Brain microvascular endothelial cell (primary cell): ENCODE measurements around the gene ZFP64.

Experiments used
- DNase-seq: peaks from one replicate; pipeline ENCODE4 v3.0.0-alpha.2; 2020
- H3K27ac ChIP-seq: fragments of 250-450 bp; sonication (Bioruptor Pico); 2 replicates; pipeline ENCODE4 v1.5.1; 2020; ENCODE audit warnings: mild to moderate bottlenecking, moderate library complexity
- H3K27me3 ChIP-seq: fragments of 250-450 bp; sonication (Bioruptor Pico); replicated peaks from 2 replicates; pipeline ENCODE4 v1.5.1; 2020; ENCODE audit warnings: mild to moderate bottlenecking
- H3K36me3 ChIP-seq: fragments of 250-450 bp; sonication (Bioruptor Pico); replicated peaks from 2 replicates; pipeline ENCODE4 v1.5.1; 2020; ENCODE audit warnings: mild to moderate bottlenecking
- H3K4me3 ChIP-seq: 2 replicates; pipeline ENCODE4 v1.5.1; 2011; ENCODE audit warnings: low read depth, mild to moderate bottlenecking, control low read depth, low read length, moderate library complexity
- in situ Hi-C: cut with HindIII; loops from 2 replicates; pipeline ENCODE4 v1.10.0; 2017; ENCODE audit warnings: low sequenced_read_pairs, low pct_ligation_motif_present
- TF ChIP-seq, protein P1 (sequence below): IDR thresholded peaks from 2 replicates; pipeline ENCODE4 v1.5.1; 2011; ENCODE audit warnings: low read depth, mild to moderate bottlenecking, moderate library complexity, low read length, control low read depth, inconsistent platforms; ENCODE audit errors: missing control alignments

ZFP64 gene

DNA sequence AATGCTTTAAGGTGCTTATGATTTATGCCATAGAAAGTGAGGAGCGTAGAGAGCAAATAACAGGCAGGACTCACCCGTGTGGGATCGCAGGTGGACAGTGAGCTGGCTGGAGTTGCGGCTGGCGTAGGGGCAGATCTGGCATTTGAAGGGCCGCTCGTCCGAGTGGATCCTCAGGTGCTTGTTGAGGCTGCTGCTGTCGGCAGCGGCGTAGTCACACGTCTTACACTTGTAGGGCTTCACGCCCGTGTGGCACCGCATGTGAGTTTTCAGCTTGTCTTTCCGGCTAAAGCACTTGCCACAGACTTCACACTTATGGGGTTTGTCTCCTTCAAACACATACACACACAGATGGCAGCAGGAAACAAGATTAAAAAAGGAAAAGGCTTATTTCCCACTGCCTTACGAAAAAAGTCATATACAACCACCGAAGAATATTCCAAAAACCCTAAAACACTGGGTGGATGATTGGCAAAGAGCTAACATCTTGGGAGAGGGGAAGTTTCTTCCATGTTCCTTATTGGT is 31.5 kb downstream of the ZFP64 start:
- peaks cover 26% of the 10 kb centered on the region for H3K36me3 ChIP-seq
- H3K27ac ChIP-seq = no peak overlapping the region
- DNase-seq = no peak
- no peak overlapping the region for H3K4me3 ChIP-seq
- H3K27me3 ChIP-seq = no peaks in the 10 kb centered on the region
- in situ Hi-C loops = no loop called here
- TF ChIP-seq, protein P1, sequence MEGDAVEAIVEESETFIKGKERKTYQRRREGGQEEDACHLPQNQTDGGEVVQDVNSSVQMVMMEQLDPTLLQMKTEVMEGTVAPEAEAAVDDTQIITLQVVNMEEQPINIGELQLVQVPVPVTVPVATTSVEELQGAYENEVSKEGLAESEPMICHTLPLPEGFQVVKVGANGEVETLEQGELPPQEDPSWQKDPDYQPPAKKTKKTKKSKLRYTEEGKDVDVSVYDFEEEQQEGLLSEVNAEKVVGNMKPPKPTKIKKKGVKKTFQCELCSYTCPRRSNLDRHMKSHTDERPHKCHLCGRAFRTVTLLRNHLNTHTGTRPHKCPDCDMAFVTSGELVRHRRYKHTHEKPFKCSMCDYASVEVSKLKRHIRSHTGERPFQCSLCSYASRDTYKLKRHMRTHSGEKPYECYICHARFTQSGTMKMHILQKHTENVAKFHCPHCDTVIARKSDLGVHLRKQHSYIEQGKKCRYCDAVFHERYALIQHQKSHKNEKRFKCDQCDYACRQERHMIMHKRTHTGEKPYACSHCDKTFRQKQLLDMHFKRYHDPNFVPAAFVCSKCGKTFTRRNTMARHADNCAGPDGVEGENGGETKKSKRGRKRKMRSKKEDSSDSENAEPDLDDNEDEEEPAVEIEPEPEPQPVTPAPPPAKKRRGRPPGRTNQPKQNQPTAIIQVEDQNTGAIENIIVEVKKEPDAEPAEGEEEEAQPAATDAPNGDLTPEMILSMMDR = no peak

DNA sequence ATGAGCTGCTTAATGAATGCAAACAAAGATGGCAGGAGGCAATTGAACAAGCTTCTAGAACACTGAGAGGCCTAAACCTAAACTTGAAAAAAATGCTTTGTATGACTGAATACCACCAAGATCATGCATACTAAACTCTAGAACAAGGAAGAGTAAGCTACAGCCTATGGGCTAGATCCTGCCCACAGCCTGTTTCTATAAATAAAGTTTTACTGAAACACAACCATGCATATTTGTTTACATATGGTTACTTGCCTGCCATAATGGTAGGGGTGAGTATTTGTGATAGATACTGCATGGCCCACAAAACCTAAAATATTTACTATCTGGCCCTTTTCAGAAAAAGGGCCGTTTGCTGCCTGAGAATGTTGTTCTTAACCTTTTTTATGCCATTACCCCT is 37.0 kb downstream of the ZFP64 start:
- no peak overlapping the region for H3K27ac ChIP-seq
- TF ChIP-seq, protein P1 = no peak
- in situ Hi-C loops = no loop called here
- H3K36me3 ChIP-seq = peaks cover 25% of the 10 kb centered on the region
- H3K4me3 ChIP-seq = no peak overlapping the region
- H3K27me3 ChIP-seq = no peaks in the 10 kb centered on the region
- no peak for DNase-seq

- H3K27ac ChIP-seq = no peak overlapping the region
- H3K4me3 ChIP-seq = no peak overlapping the region
- H3K27me3 ChIP-seq = no peaks in the 10 kb centered on the region
- H3K36me3 ChIP-seq = peaks cover 20% of the 10 kb centered on the region
- in situ Hi-C loops = no loop called here
- TF ChIP-seq, protein P1 = no peak
- DNase-seq = no peak
Observed at GRCh38 chr20:52153896-52154295, 37.7 kb downstream of the ZFP64 start.

DNA sequence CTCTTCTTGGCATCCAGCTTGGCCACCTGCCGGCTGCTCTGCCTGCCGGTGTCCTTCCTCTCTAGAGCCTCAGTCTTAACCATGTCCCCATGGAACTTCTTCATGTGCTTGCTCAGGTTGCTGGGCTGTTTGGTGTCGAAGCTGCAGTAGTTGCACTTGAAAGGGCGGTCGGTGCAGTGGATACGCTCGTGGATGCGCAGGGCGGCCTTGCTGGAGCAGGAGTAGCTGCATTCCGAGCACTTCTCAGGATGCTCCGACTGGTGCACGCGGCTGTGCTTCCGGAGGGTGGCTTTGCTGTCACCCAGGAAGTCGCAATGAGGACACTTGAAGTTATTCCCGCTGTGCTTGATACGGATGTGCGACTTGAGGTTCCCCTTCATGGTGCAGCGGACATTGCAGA is 38.7 kb downstream of the ZFP64 start:
- Histone ChIP-seq H3K27me3 (no peaks in the 10 kb centered on the region), H3K27ac (no peak overlapping the region), H3K4me3 (no peak overlapping the region), H3K36me3 (peaks cover 11% of the 10 kb centered on the region)
- DNase-seq = no peak
- TF ChIP-seq, protein P1 = no peak
- in situ Hi-C loops = no loop called here

- TF ChIP-seq, protein P1 = no peak
- in situ Hi-C loops = no loop called here
- Histone ChIP-seq H3K36me3 (peaks cover 7% of the 10 kb centered on the region), H3K27ac (no peak overlapping the region), H3K27me3 (no peaks in the 10 kb centered on the region), H3K4me3 (no peak overlapping the region)
- DNase-seq = no peak
Observed at GRCh38 chr20:52152416-52152815, 39.2 kb downstream of the ZFP64 start.
